ENCODE results near the gene HNRNPR.

- no peak for TF ChIP-seq SP1 (IDR thresholded peaks at IDR 0.05)
- peak; percentile 99 for TF ChIP-seq PKNOX1 (IDR thresholded peaks at IDR 0.05)
These were observed 23.9 kb upstream of the HNRNPR start for GRCh38 chr1:23367791-23368561.

All from HEK293T (cell line).